BJ (cell line): ENCODE measurements around the gene FUT7. TPM values are rescaled to one million over a fixed set of nuclear protein-coding genes. Genes with fewer than 3 reads are reported as not detected.

Experiments used
- CTCF ChIA-PET: fragments of 350-600 bp; formaldehyde crosslinking; extraction: SDS; loops from one replicate; lab custom pipeline; 2021; ENCODE audit warnings: antibody characterized with exemption, inconsistent platforms; lab: Yijun Ruan, JAX
- POLR2A ChIA-PET: fragments of 300-600 bp; sonication (Branson Sonifier 250); formaldehyde crosslinking; extraction: SDS; loops from one replicate; lab custom pipeline; 2021; ENCODE audit warnings: antibody characterized with exemption; lab: Charles Lee
- DNase-seq: peaks from one replicate; pipeline ENCODE4 v3.0.0-alpha.2; 2011; ENCODE audit warnings: low read depth
- H3K27me3 ChIP-seq: 2 replicates; pipeline ENCODE4 v1.6.0; 2011; ENCODE audit warnings: low read length; ENCODE audit not compliant: control insufficient read depth, insufficient read depth
- H3K36me3 ChIP-seq: 2 replicates; pipeline ENCODE4 v1.5.1; 2011; ENCODE audit warnings: low read length; ENCODE audit not compliant: control insufficient read depth, insufficient read depth
- H3K4me3 ChIP-seq: 2 replicates; pipeline ENCODE4 v1.5.1; 2011; ENCODE audit warnings: low read depth, mild to moderate bottlenecking, control low read depth, low read length
- CTCF ChIP-seq: IDR thresholded peaks from 2 replicates; pipeline ENCODE4 v1.5.1; 2011; ENCODE audit warnings: low read depth, mild to moderate bottlenecking, control low read depth, inconsistent platforms, low read length, moderate library complexity; ENCODE audit not compliant: insufficient read depth
- polyA plus RNA-seq: library from polyadenylated mRNA; depleted of rRNA; stranded (reverse); fragments of >200 nt; gene quantifications from 2 replicates; pipeline ENCODE4 v1.2.3, GENCODE V29; 2011

The FUT7 gene
- polyA plus RNA-seq, 1 experiment, result not detected

GRCh38 chr9:137023157-137023556, 8.7 kb downstream of the FUT7 start:
- TF ChIP-seq CTCF, result no peak
- Histone ChIP-seq H3K27me3 (no peaks in the 10 kb centered on the region), H3K4me3 (no peak overlapping the region), H3K36me3 (peaks cover 6% of the 10 kb centered on the region)
- DNase-seq, result no peak
- POLR2A ChIA-PET, result no interaction called here
- CTCF ChIA-PET, result interaction anchor here (10.7 kb wide), 1 partner anchor 13 kb away, joined by 50 read pairs; no protein-coding TSS in a partner anchor

GRCh38 chr9:137022662-137023008, 9.3 kb downstream of the FUT7 start:
- no peak for DNase-seq
- CTCF ChIA-PET, result interaction anchor here (0.8 to 10.7 kb wide), 2 partner anchors 13 to 214 kb away, joined by 3 to 50 read pairs; no protein-coding TSS in a partner anchor
- no peak for TF ChIP-seq CTCF
- POLR2A ChIA-PET, result no interaction called here
- Histone ChIP-seq H3K36me3 (peaks cover 8% of the 10 kb centered on the region), H3K4me3 (no peak overlapping the region), H3K27me3 (no peaks in the 10 kb centered on the region)

GRCh38 chr9:137021979-137022661, 9.8 kb downstream of the FUT7 start:
- CTCF ChIA-PET, result interaction anchor here (0.8 to 10.7 kb wide), 3 partner anchors 14 to 215 kb away, joined by 3 to 50 read pairs (median 6); no protein-coding TSS in a partner anchor

GRCh38 chr9:137021568-137021978, 10.3 kb downstream of the FUT7 start:
- no peak for DNase-seq
- no peak overlapping the region for H3K4me3 ChIP-seq
- POLR2A ChIA-PET, result no interaction called here
- H3K36me3 ChIP-seq, result peaks cover 12% of the 10 kb centered on the region
- H3K27me3 ChIP-seq, result no peaks in the 10 kb centered on the region
- CTCF ChIA-PET, result interaction anchor here (1.4 to 10.7 kb wide), 4 partner anchors 8 to 74 kb away, joined by 4 to 50 read pairs (median 12); partner anchors contain the start of genes ABCA2 and FUT7
- TF ChIP-seq CTCF, result no peak

More at GRCh38 chr9:137021979-137022661, 9.8 kb downstream of the FUT7 start:
- POLR2A ChIA-PET, result no interaction called here
- no peak overlapping the region for H3K4me3 ChIP-seq
- H3K36me3 ChIP-seq, result peaks cover 12% of the 10 kb centered on the region
- no peak for TF ChIP-seq CTCF
- H3K27me3 ChIP-seq, result no peaks in the 10 kb centered on the region
- no peak for DNase-seq

- ChIA-PET POLR2A (no interaction called here), CTCF (interaction anchor here (1.2 to 10.7 kb wide), 5 partner anchors 8 to 73 kb away, joined by 3 to 50 read pairs (median 6); partner anchors contain the start of genes ABCA2 and FUT7)
- H3K36me3 ChIP-seq, result peaks cover 15% of the 10 kb centered on the region
- no peaks in the 10 kb centered on the region for H3K27me3 ChIP-seq
- H3K4me3 ChIP-seq, result no peak overlapping the region
- no peak for TF ChIP-seq CTCF
- no peak for DNase-seq
Measured at GRCh38 chr9:137020771-137021567, 10.9 kb downstream of the FUT7 start.
